GM12891 (cell line): ENCODE results near the gene LIPC.

Experiments used
- DNase-seq: peaks from one replicate; pipeline ENCODE4 v3.0.0; 2011; ENCODE audit warnings: low spot score; ENCODE audit not compliant: insufficient read length
- FAIRE-seq: peaks from 2 replicates; lab custom pipeline; 2011; peaks lifted over from hg19 to GRCh38; lab: Jason Lieb, UNC
- PAX5 ChIP-seq: IDR thresholded peaks from 2 replicates; pipeline ENCODE4 v1.6.1; 2011; ENCODE audit warnings: low read length, moderate library complexity, mild to moderate bottlenecking; ENCODE audit not compliant: insufficient read depth, severe bottlenecking
- POLR2A ChIP-seq: IDR thresholded peaks from 2 replicates; pipeline ENCODE4 v1.6.1; 2011; ENCODE audit warnings: low read depth, low read length, control low read depth
- POLR2AphosphoS5 ChIP-seq: IDR thresholded peaks from 2 replicates; pipeline ENCODE4 v1.6.1; 2011; ENCODE audit warnings: low read depth, low read length, control low read depth
- POU2F2 ChIP-seq: IDR thresholded peaks from 2 replicates; pipeline ENCODE4 v1.6.1; 2011; ENCODE audit warnings: low read depth, mild to moderate bottlenecking, control low read depth, low read length, moderate library complexity
- SPI1 ChIP-seq: IDR thresholded peaks from 2 replicates; pipeline ENCODE4 v1.6.1; 2011; ENCODE audit warnings: low read depth, low read length, control low read depth
- TAF1 ChIP-seq: IDR thresholded peaks from 2 replicates; pipeline ENCODE4 v1.6.1; 2011; ENCODE audit warnings: low read depth, low read length, control low read depth

Gene LIPC

GRCh38 chr15:58509556-58509955 is 77.8 kb downstream of the LIPC start:
- FAIRE-seq (no peak), DNase-seq (no peak)
- TF ChIP-seq POU2F2 (no peak), SPI1 (no peak), PAX5 (no peak), POLR2AphosphoS5 (no peak), POLR2A (no peak), TAF1 (no peak)

DNA sequence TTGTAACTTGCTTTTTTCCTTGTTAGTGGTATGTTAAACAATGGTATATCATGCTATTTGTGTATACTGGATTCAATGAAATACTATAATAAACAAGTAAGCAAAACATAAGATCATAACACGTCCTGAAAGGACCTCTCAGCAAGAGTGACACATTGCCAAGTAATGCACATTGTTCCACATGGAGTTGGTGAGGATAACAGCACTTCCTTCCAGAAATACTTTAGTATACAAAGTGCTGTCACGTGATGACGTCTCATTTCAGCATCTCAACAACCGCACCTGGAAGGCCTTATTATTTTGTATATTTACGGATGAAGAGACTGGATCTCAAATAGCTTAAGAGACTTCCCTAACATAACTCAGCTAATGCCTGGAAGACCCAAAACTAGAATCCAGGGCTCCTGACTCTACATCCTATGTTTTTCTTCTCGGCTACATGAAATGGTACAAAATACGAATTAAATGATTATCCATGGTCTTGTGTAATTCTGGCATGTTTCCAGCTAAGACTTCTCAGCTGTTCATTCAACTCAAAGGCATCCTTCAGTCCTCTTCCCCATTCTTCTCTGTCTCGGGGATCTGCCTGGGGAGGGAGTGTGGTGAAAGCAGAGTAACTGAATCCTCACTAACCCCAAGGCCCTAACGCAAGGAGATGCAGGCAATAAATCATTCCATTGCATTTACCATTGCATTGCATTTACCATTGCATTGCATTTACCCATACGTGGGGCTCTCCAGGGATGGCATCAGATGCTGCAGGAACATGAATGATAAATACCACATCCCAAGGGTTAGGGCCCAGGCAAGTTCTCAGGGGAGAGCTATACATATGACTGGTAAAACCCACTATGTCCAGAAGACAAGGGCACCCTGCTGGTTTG is 79.2 kb downstream of the LIPC start:
- TF ChIP-seq TAF1 = no peak
- no peak for TF ChIP-seq POU2F2
- no peak for TF ChIP-seq SPI1
- no peak for TF ChIP-seq POLR2AphosphoS5
- no peak for TF ChIP-seq POLR2A
- no peak for DNase-seq
- FAIRE-seq = no peak

DNA sequence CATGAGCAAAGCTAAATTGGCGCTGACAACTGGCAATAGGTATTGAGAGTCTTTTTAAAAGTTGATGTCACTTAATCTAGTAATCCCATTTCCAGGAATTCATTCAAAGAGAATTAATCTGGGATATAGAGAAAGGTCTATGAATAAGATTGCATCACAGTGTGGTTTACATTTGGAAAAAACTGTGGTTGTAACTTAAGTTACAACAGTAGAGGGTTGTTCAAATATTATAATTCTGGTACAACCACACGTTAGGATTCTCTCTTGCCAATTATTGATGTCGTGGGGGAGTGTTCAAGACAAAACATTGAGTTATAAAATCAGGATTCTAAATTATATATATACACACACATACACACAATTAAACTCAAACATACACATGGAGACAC is 79.8 kb downstream of the LIPC start:
- TF ChIP-seq POLR2A = no peak
- no peak for TF ChIP-seq POLR2AphosphoS5
- no peak for DNase-seq
- FAIRE-seq = no peak

GRCh38 chr15:58512522-58512921 is 80.7 kb downstream of the LIPC start:
- no peak for FAIRE-seq

DNA sequence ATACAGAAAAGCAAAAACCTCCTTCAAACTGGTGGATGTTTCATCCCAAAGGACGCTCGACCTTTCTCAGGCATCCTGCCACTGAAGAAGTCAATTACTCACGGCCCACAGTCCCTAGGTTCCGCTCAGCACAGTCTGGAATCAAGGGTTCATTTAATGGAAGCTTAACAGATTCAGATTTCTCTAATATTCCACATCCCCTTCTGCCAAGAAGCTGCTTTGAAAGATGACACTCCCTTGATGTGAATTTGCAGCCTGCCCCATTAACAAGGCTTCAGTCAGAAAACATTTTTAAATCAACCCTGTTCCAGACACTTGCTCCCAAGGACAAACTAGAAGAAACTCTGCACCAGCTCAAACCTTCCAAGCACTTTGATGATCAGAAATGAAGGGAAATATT is 81.2 kb downstream of the LIPC start:
- DNase-seq (no peak), FAIRE-seq (no peak)
- no peak for TF ChIP-seq POLR2A
- no peak for TF ChIP-seq SPI1
- TF ChIP-seq PAX5 = no peak
- no peak for TF ChIP-seq TAF1
- no peak for TF ChIP-seq POU2F2
- TF ChIP-seq POLR2AphosphoS5 = no peak

More at GRCh38 chr15:58512522-58512921, 80.7 kb downstream of the LIPC start:
- TF ChIP-seq POLR2AphosphoS5 = no peak
- no peak for TF ChIP-seq SPI1
- no peak for TF ChIP-seq PAX5
- no peak for TF ChIP-seq POLR2A
- TF ChIP-seq POU2F2 = no peak
- TF ChIP-seq TAF1 = no peak
- no peak for DNase-seq

GRCh38 chr15:58513726-58514336 is 82.0 kb downstream of the LIPC start:
- FAIRE-seq = no peak
- no peak for DNase-seq
- TF ChIP-seq POLR2A (no peak), POLR2AphosphoS5 (no peak), SPI1 (no peak), PAX5 (no peak), TAF1 (no peak), POU2F2 (no peak)

DNA sequence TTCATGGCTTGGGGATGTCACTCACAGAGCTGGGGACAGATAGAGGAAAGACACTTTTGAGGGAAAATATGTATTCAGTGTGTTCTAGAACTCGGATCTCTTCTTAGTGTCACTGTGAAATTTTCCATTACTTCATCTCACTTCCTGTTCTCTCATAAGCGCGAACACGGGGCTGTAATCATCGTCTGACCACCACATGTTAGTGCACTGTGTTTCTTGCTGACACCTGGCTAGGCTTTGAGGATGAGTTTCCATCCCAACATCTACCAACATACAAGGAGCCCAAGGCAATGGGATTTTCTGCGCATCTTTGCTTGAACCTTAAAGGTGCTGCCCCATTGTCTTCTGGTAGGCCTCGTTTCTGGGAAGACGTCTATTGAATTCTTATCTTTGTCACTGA is 84.0 kb downstream of the LIPC start:
- TF ChIP-seq TAF1 (no peak), POLR2A (no peak), SPI1 (peak; percentile 75), POU2F2 (no peak), PAX5 (no peak), POLR2AphosphoS5 (no peak)
- DNase-seq (no peak), FAIRE-seq (peak; percentile 72)

- TF ChIP-seq TAF1 (no peak), POU2F2 (no peak), PAX5 (no peak), POLR2AphosphoS5 (no peak)
- DNase-seq = no peak
- no peak for FAIRE-seq
These were observed 85.5 kb downstream of the LIPC start for GRCh38 chr15:58517252-58517681.

GRCh38 chr15:58517682-58518525 is 86.1 kb downstream of the LIPC start:
- peak; percentile 81 for FAIRE-seq
- TF ChIP-seq SPI1 (peak; percentile 64), POLR2A (no peak), POLR2AphosphoS5 (no peak), PAX5 (no peak), POU2F2 (no peak), TAF1 (0 out of 2 replicates have a peak, but pooled peaks have one; percentile 21)
- DNase-seq = no peak
